Suprapubic skin (tissue), 3 donors: Measurements from ENCODE around the gene MAST2.

Experiments used
- CTCF ChIP-seq, 2 donors: fragments of 200-600 bp in 1 of 2; fragments of 450-650 bp in 1 of 2; sonication (generic) in 1 of 2; IDR thresholded peaks; one replicate each; pipeline ENCODE4 v1.5.1; 2016 to 2019; ENCODE audit warnings: antibody characterized with exemption in 2 of 2, mild to moderate bottlenecking in 1 of 2, moderate library complexity in 1 of 2
- POLR2A ChIP-seq, 2 donors: fragments of 450-650 bp; IDR thresholded peaks; one replicate each; pipeline ENCODE4 v1.6.1; 2017; ENCODE audit warnings: antibody characterized with exemption in 2 of 2, mild to moderate bottlenecking in 2 of 2, moderate library complexity in 2 of 2

- TF ChIP-seq CTCF (IDR thresholded peaks at IDR 0.05) = no peak
- TF ChIP-seq POLR2A (IDR thresholded peaks at IDR 0.05) = no peak
Measured at GRCh38 chr1:45969866-45970265, 166.5 kb downstream of the MAST2 start.
